ENCODE data around the gene SEMA3D. TPM values are rescaled to one million over a fixed set of nuclear protein-coding genes. Genes with fewer than 3 reads are reported as not detected.

The SEMA3D gene
- total RNA-seq, 1 experiment from 2014 or later: 4.8 TPM

- no peak for DNase-seq
- H3K9me2 ChIP-seq (ENCODE audit: insufficient read depth): no peaks in the 10 kb centered on the region
- H2AFZ ChIP-seq: no peak overlapping the region
- ChIA-PET POLR2A (ENCODE audit: unreplicated experiment) (no interaction called here), CTCF (interaction anchor here (0.7 kb wide), 1 partner anchor 401 kb away, joined by 3 read pairs; no protein-coding TSS in a partner anchor)
- no peaks in the 10 kb centered on the region for H4K20me1 ChIP-seq (ENCODE audit: insufficient read depth)
- H3K79me2 ChIP-seq (ENCODE audit: low read depth): no peaks in the 10 kb centered on the region
- H3K36me3 ChIP-seq (ENCODE audit: low read depth): no peaks in the 10 kb centered on the region
- intact Hi-C loops (cut with micrococcal nuclease; ENCODE audit: unreplicated experiment): no loop called here
- TF ChIP-seq EZH2 (IDR thresholded peaks at IDR 0.05; ENCODE audit: low read depth) (no peak), CTCF (conservative IDR thresholded peaks at IDR 0.05) (no peak)
- no peak overlapping the region for H3K27ac ChIP-seq
- no peak overlapping the region for H3K4me2 ChIP-seq
- peaks cover 13% of the 10 kb centered on the region for H3K4me1 ChIP-seq (replicated peaks; ENCODE audit: insufficient read depth)
- H3K27me3 ChIP-seq (ENCODE audit: insufficient read depth, low read depth): no peaks in the 10 kb centered on the region
- no peaks in the 10 kb centered on the region for H3F3A ChIP-seq (ENCODE audit: insufficient read depth, low read depth)
- H3K9me3 ChIP-seq (ENCODE audit: insufficient read depth, low read depth): no peaks in the 10 kb centered on the region
- no TSS peak for BruUV-seq (replicated peaks)
- no peak overlapping the region for H3K4me3 ChIP-seq
Measured at GRCh38 chr7:85103357-85103756, 83.5 kb downstream of the SEMA3D start.

GRCh38 chr7:85102813-85103350, 84.0 kb downstream of the SEMA3D start:
- no peak for DNase-seq
- Histone ChIP-seq H3K4me3 (no peak overlapping the region), H3K4me2 (no peak overlapping the region), H3K27ac (no peak overlapping the region), H3K79me2 (ENCODE audit: low read depth) (no peaks in the 10 kb centered on the region), H4K20me1 (ENCODE audit: insufficient read depth) (no peaks in the 10 kb centered on the region), H3K4me1 (replicated peaks; ENCODE audit: insufficient read depth) (peaks cover 13% of the 10 kb centered on the region), H3K9me3 (ENCODE audit: insufficient read depth, low read depth) (no peaks in the 10 kb centered on the region), H3K36me3 (ENCODE audit: low read depth) (no peaks in the 10 kb centered on the region), H3K27me3 (ENCODE audit: insufficient read depth, low read depth) (no peaks in the 10 kb centered on the region), H3F3A (ENCODE audit: insufficient read depth, low read depth) (no peaks in the 10 kb centered on the region), H3K9me2 (ENCODE audit: insufficient read depth) (no peaks in the 10 kb centered on the region), H2AFZ (no peak overlapping the region)
- no peak for TF ChIP-seq CTCF (conservative IDR thresholded peaks at IDR 0.05)
- TF ChIP-seq EZH2 (IDR thresholded peaks at IDR 0.05; ENCODE audit: low read depth): no peak
- intact Hi-C loops (cut with micrococcal nuclease; ENCODE audit: unreplicated experiment): no loop called here
- POLR2A ChIA-PET (ENCODE audit: unreplicated experiment): no interaction called here
- CTCF ChIA-PET: interaction anchor here (0.7 to 1.0 kb wide), 2 partner anchors 9 to 401 kb away, joined by 3 read pairs; no protein-coding TSS in a partner anchor
- BruUV-seq (replicated peaks): no TSS peak

GRCh38 chr7:85101347-85101746, 85.5 kb downstream of the SEMA3D start:
- ChIA-PET CTCF (no interaction called here), POLR2A (ENCODE audit: unreplicated experiment) (no interaction called here)
- no peaks in the 10 kb centered on the region for H3K79me2 ChIP-seq (ENCODE audit: low read depth)
- peaks cover 13% of the 10 kb centered on the region for H3K4me1 ChIP-seq (replicated peaks; ENCODE audit: insufficient read depth)
- H4K20me1 ChIP-seq (ENCODE audit: insufficient read depth): no peaks in the 10 kb centered on the region
- no peak overlapping the region for H3K4me3 ChIP-seq
- BruUV-seq (replicated peaks): no TSS peak
- no peaks in the 10 kb centered on the region for H3K9me3 ChIP-seq (ENCODE audit: insufficient read depth, low read depth)
- no peaks in the 10 kb centered on the region for H3K36me3 ChIP-seq (ENCODE audit: low read depth)
- H3K27me3 ChIP-seq (ENCODE audit: insufficient read depth, low read depth): no peaks in the 10 kb centered on the region
- no peaks in the 10 kb centered on the region for H3K9me2 ChIP-seq (ENCODE audit: insufficient read depth)
- H3K4me2 ChIP-seq: no peak overlapping the region
- DNase-seq: no peak
- intact Hi-C loops (cut with micrococcal nuclease; ENCODE audit: unreplicated experiment): no loop called here
- no peak overlapping the region for H2AFZ ChIP-seq
- H3K27ac ChIP-seq: no peak overlapping the region
- no peaks in the 10 kb centered on the region for H3F3A ChIP-seq (ENCODE audit: insufficient read depth, low read depth)
- TF ChIP-seq EZH2 (IDR thresholded peaks at IDR 0.05; ENCODE audit: low read depth) (no peak), CTCF (conservative IDR thresholded peaks at IDR 0.05) (no peak)
